GM21528 (cell line): ENCODE measurements around the gene ESRRB.

Experiments
- ATAC-seq: cut with Tn5 transposase; IDR thresholded peaks from one replicate; pipeline ENCODE4 v1.9.1; 2021; ENCODE audit warnings: mild to moderate bottlenecking, moderate library complexity; ENCODE audit not compliant: unreplicated experiment, low FRiP score

ESRRB gene

DNA sequence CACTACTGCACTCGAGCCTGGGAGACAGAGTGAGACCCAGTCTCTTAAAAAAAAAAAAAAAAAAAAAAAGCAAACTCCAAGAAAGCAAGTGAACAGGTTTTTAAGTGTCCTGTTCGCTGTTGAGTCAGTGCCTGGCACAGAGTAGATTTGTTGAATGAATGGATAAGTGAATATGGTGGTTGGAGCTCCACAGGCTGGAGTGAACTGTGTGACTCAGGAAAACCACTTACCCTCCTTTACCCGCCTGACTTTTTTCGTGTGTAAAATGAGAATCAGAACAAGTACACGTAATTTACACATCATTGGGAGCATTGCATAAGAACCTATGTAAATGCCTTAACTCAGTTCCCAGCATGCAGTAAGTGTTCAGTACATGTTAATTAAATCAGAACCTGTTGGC, 24.0 kb upstream of the ESRRB start:
- no peak for ATAC-seq

DNA sequence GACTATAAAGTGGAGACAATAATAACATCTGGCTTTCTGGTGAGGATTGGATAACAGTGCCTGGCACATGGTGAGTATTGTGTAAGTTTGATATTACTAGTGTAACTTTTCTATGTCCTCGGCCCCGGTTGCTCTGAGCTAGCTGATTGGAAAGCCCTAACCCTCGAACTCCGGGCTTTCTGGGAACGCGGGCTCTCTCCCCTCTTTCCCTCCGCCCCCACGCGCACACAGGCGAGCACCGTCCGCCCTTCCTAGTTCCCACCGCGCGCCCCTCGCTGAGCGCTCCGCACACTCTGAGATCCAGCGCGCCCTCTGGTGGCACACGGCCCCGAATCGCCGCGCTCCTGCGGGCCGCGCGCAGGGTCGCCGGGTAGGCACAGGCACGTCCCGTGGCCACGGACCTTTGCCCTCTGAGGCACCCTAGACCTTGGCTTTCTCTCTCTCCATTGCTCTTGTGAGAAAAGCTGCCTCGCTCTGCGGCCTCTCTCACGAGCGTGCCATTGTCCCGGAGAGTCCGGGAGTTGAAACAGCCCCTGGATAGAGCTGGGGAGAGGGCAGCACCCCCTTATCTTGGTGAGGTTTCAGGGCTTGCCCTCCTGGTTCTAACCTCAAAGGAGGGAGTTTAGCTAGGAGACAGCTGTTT, 23.2 kb upstream of the ESRRB start:
- no peak for ATAC-seq

DNA sequence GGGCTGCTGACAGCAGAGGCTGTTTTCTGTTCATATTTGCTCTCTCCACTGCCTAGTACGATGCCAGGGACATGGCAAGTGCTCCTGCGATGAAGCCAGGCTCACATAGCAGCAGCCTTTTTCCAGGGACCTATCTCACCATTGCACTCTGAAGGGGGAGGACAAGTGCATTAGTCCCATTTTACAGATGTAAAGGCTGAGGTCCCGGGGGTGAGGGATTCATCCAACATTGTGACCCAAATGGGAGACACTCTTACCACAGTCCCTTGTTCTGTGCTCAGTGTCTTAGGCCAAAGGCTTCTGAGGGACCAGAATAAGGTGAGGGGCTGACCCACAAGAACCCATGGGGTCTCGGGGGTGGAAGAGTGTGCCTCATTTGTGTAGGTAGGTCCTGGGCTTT, 21.6 kb upstream of the ESRRB start:
- ATAC-seq, result no peak

DNA sequence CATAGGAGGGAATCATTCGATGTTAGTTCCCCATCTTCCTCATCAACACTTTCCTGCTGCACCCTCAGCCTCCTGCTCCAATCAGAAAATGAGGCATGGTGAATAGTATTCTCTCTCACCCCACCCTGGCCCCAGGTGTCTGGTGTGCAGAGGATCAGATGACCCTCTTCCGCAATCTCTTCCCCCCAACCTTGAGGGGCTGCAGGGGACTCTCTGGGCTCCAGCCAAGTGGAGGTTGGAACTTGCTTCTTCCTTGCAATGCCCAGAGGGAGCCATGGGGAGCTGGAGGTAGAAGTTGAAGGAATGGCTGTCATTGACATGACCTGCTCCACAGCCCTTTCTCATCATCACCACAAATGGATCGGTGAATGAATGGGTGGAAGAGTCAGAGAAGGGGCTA, 20.2 kb upstream of the ESRRB start:
- ATAC-seq, result no peak

DNA sequence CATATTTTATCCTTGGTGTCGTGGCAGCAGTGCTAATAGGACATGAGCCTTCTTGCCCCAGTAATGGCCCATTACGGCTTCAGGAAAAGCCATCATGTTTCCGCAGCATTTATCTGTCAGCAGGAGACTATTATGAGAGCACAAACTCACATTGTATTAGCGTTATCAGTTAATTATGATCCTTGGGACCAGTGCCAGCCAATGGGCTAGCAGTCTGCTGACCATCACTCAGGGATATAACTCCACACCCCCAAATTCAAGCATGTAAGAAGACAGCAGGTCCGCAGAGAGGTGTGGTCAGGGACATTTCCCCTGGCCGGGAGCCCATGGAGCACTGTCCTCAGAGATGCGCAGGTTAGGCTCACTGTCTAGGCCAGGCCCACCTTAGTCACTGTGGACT, 4.9 kb upstream of the ESRRB start:
- no peak for ATAC-seq

DNA sequence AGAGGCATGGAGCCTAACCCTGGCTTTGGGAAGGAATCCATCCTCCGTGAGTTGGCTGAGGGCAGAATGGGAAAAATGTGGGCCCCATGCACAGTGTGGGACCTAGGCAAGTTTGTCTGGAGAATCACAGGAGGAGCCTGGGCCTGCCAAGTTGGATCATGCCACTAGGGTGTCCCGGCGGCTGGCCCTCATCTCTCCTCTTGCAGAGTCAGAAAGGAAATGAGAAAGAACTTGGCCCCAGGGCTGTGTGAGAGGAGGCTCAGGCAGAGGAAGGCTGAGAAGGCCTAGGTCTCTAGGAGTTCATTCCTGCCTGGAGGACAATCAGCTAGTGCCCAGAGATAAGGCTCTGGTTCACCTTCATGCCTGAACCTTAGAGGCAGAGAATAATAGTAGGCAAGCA, 2.5 kb upstream of the ESRRB start:
- ATAC-seq, result no peak

DNA sequence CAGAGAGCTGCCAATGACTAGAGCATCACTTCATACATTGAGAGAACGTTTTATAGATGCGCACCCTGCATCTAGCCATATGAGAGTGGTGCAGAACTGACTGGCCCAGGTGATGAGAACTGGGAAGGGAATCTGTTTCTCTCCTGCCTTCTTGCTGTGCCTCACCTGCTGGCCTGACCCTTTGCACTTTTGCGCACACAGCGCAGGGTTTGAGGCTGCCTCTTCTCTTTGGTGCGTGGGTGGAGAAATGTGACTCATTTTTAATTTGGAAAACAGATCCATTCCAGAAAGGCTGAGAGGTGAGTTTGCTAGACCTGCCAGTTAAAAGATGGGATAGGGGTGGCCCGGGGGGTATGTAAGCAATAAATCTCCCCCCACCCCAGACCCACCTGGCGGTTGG, 453 bp upstream of the ESRRB start:
- ATAC-seq, result no peak

DNA sequence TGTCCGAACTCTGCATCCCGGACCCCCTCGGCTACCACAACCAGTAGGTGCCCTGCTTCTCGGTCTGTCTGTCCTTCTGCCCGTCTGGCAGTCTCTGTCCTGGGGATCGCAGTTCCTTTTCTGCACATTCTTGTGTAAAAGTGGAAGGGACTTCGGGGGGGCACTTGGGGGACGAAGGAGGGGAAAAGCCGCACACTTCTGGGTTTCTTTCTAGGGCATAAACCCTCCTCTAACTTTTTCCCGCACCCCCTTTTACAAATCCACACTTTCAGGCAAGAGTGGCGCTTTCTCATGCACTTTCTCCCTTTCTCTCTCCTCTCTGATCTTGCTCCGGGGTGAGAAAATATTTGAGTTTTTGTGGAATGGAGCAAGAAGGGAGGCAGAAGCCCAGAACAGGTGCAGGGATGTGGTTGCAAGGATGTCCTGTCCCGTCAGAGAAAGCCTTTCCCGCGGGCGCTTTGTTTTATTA, 506 bp downstream of the ESRRB start:
- no peak for ATAC-seq

DNA sequence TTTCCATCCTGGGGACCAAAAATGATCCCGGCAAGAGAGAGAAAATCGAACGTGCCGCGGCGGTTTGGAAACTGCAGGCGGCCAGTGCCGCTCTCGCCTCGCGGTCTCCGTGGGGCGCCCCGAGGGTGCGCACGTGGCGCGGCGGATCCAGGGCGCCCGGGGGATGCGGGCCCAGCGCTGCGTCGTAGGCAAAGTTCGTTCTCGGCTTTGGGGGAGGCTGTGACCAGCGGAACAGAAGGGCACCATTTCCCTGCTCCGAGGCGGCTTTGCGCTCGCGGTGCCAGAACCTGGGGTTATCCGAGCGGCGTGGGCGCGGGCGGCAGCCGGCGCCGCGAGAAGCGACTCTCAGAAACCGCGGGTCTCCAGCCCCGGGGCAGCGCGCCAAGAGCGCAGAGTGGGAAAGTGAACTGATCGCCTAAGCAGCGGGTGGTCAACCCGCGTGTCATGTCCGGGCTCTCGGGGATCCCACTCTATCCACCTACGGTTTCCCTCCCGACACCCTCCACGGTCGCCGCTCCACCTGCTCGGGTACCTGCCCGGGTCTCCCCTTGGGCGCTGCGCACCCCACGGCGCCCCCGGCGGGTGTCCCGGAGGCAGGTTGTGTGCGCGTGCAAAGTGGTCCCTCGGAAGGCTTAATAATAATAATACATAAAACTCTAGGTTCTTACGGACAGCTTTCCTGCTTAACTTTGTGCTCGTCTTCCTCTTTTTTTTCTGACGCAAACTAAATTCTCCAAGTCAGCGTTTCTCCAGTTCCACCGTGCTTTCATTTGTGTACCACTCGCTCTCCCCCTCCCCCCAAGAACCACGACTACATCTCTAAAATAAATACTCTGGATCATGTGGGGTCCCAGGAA, 1.2 kb downstream of the ESRRB start:
- no peak for ATAC-seq

DNA sequence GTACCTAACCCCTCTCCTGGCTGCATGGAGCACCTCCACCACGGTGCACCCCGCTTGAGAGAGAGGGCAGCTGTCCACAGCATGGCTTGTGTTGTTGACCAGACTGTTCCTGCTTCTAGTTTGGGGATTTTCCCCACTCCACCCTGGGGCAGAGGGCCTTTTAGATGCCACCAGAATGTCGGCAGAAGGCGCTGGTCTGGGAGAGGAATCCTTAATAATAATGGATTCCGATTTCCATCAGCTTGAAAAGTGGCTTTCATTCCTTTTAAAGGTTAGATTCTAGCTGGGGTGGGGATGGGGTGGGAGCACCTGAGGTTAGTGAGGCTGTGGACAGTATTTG, 1.8 kb downstream of the ESRRB start:
- ATAC-seq, result no peak

DNA sequence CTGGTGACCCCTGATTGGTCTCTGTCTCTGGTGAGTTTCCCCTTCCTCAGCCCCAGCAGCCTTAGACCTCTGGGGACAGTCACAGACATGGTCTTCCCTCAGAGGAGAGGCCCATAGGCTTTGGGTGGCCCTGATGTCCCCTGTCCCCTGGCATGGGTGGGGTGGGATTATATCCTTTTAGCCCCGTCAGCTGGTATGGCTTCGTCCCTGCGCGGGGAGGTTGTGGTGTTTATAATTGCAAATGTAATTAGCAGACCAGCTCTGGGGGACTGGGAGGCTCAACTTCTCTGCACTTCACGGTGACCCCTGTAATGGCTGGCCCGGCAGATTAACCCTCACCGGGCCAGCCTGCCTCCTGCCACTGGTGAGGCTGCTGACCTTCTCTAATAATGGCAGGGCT, 5.1 kb downstream of the ESRRB start:
- ATAC-seq, result no peak

DNA sequence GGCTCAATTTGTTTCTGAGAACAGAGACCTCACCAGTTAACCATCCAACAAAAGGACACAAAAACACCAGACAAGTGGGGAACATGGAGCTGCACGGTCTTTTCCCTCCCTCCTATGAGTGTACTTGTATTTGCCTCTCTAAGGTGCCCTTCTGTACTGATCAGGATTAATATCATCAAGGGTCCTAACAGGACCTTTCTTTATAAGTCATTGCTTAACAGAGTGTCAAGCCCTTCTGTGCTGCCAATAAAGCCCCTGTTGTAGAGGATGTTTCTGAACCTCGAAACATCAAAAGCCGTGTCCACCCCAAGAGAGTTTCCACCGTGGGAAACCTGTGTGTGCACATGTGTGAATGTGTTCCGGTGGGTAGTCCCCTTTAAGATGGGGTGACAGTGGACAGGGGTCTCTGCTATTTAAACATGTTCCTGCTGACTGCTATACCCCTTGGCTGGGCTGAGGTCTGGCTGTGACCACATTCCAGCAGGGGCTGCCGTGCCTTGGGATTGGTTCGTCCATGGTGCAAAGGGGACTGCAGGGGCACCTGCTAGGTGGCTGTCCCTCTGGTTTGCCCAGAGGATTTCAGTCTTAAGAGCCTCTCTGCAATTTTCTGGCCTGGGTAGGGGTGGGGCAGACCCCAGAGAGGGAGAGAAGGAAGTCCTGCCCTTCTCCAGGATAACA, 6.0 kb downstream of the ESRRB start:
- ATAC-seq, result no peak

DNA sequence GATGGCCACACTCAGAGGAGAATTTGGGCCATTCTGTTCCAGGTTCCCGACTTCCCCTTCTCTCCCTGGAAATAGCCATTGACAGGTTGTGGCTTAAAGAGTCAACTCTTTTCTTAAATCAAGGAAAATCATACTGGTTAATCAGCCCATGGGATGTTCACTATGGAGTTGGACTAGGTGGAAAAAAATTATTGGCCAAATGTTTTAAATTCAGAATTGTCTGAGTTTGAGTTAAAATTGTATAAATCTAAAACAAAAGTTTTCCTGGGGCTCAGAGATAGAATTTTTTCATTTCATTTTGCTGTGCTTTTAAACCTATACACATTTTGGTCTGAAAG, 6.5 kb downstream of the ESRRB start:
- no peak for ATAC-seq

DNA sequence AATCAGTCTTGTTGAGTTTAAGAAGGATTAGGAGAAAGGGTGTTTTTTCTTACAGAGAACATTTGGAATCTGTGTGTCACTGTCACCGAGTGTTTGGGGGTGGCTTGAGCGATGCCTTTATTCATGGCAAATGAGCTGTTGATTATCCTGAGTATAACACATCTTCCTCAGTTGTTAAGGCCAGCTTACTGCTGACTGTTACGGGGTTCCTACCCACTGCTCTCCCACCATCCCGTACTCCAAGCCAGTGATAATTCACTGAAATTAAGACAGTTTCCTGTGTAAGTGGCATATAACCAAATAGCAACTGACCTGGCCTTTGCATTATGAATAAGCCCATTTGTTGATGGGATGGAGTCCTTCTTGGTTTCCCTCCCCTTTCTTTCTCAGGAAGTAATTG, 9.5 kb downstream of the ESRRB start:
- ATAC-seq, result no peak

DNA sequence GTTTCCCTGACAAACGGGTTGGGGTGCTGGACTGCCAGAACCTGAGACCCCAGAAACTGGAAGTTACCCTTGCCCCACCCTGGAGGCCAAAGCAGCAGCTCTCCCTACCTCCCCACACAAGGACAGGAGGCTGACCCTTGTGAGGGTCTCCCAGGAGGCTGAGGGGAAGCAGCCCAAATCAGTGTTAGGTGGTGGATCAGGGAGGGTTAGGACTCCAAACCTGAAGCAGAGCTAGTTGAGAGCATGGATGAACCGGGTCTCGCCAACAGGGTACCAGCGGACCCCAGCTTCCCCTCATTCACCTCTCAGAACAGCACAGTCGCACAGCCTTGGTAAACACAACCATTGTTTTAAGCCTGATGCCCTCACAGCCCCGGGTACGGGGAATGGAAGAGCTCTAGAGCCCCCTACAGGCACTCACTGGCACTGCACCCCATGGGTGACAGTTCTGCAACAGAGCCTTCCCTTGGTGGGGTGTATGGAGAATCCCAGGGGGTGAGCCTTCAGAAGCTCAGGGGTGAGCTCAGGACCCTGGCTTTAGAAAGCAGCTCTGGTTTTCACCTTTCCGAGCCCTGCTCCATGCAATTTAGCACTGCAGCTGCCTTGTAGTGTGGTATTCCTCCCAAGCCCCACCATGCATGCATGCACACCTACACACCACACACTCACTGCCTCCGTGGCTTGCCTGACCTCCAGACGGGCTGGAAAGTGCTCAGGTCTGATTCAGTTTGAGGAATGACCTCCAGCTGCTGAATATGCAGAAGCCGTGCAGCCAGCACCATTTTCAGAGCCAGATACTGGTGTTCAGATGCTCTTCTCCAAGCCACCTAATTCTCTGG, 11.2 kb downstream of the ESRRB start:
- ATAC-seq, result no peak

DNA sequence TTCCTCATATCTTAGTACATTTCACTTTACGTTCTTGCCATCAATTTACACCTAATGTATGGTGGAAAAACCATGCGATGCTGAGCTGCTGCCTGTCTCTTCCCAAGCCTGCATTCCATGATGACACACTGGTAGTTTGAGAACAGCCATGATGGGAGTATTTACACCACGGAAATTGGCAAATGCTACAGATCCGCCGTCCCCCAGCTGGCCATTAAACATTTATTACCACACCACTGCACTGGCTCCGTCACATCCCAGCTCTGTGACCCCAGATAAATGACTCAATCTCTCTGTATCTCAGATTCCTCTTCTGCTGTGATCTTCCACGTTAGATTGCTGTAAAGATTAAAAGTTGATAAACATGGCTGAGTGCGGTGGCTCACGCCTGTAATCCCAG, 13.9 kb downstream of the ESRRB start:
- no peak for ATAC-seq

DNA sequence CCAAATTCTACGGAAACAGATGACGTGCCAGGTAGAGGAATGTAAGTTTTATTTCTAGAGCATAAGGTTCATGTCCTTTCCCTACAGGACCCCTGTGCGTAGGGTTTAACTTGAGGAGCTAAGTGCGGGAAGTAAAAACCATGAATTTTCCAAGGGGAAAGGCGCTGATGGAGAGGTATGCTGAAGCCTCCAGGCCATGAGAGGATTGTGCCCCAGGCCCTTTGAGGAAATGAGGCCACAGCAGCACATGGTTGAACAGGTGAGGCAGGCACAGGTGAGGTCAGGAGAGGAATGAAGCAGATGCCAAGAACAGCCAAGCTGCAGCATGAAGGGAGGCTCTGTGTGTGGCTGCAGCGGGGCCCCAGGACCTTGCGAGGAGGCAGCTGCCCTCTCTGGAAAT, 14.7 kb downstream of the ESRRB start:
- no peak for ATAC-seq

DNA sequence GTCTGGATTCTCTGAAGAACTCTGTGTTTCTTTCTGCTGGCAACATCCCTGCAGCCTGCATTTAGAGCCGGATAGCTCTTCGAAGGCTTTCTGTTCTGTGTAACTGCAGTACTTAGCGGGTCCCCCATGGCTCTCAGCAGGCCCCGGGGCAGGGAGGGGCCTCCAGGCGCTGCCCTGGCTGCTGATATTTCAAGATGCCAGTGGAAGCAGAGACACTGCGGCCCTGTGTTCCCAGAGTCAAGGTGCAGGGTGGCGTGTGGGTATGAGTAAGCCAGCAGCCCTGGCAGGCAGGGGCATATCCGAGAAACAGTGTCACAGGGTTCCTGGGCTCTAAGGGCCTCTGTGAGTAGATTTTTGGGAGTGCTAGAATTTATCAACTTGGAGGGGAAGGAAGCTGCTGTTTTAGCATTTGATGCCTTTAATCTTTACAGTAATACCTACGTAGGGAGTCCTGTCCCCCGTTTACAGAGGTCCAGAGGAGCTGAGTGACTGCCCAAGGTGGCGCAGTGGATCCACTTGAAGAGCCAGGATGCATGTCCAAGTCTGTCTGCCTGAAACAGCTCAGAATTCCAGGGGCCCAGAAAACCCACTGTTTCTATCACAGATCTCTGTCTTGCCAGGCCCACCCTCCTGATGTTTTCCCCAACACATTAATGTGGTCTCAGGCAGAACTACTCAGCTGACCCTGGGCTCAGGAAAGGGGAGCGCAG, 16.2 kb downstream of the ESRRB start:
- no peak for ATAC-seq

DNA sequence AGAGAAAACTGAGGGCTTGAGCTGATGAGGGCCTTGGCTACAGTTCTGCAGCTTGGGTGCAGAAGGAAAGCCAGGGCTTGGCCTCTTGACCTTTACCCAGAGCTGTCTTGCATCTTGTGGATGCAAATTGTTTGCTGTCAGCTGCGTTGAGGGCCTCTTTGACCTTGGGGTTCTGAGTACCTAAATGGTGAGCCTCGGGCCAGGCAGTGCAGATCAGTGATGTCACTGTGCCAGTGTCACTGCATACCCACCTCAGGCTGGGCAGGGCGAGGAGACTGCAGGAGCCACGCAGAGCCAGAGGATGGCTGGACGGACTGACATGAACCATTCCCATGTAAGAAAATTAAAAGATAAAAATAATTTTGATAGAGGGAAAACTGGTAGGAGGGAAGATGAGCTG, 18.6 kb downstream of the ESRRB start:
- no peak for ATAC-seq

DNA sequence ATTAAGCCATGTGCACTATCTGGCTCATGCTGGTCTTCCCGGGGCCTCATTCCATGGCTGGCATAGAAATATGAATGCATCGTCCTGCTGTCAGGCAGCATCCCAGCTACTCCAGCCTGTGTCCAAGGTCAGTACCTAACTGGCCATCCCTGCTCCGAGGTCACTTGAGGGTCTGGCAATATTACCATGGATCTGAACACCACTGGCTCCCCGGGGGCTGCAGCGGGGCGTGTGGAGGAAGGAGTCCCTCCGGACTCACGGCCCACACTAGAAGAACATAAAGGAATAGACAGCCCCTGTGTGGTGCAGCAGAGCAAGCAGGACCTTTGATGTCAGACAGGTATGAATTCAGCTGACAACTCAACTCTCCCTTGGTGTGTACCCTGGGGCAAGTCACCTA, 19.2 kb downstream of the ESRRB start:
- ATAC-seq, result no peak
